ENCODE data around the gene LRRK1.

The LRRK1 gene

DNA sequence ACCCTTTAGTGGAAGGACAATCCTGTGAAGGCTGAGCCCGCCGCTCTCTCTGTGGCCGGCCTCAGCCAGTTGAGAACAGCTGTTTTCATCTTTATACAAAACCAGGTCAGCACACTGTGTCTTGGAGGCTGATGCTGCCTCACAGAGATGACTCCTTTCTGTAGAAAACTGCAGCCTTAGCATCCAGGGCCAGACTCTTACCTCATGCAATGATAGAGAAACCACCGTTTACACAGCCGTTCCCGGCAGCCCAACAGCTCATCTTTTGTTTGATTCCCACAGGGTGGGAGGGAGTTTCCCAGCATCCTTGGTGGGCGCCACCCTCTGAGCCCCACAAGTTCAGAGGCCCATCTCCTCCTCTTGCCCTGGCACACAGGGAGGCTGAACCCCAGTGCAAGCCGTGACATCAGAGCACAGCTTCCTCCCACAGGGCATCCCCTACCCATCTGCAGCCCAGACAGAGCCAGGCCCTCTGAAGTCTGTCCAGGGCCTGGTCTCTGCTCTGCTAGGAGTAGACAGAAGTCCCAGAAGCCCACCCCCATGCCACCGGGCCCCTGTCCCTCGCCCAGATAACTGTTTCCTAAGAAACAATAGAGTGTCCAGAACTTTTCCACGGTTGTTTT is 105.0 kb downstream of the LRRK1 start:
- TF ChIP-seq TEAD4 (IDR thresholded peaks at IDR 0.05) (no peak), CREB1 (IDR thresholded peaks at IDR 0.05; ENCODE audit: low read depth) (no peak), TCF12 (IDR thresholded peaks at IDR 0.05; ENCODE audit: low read depth) (no peak), FOXM1 (IDR thresholded peaks at IDR 0.05; ENCODE audit: borderline replicate concordance, low read depth) (no peak), NFIC (IDR thresholded peaks at IDR 0.05) (no peak), RAD21 (IDR thresholded peaks at IDR 0.05; ENCODE audit: low read depth) (no peak), YY1 (IDR thresholded peaks at IDR 0.05; ENCODE audit: low read depth) (no peak), CEBPB (IDR thresholded peaks at IDR 0.05) (no peak), EGR1 (IDR thresholded peaks at IDR 0.05) (no peak), ZBTB7A (IDR thresholded peaks at IDR 0.05; ENCODE audit: low read depth) (no peak), EP300 (IDR thresholded peaks at IDR 0.05; ENCODE audit: borderline replicate concordance) (no peak), TAF1 (IDR thresholded peaks at IDR 0.05; ENCODE audit: low read depth) (no peak), USF1 (IDR thresholded peaks at IDR 0.05) (no peak)
- TF ChIP-seq, protein P1, sequence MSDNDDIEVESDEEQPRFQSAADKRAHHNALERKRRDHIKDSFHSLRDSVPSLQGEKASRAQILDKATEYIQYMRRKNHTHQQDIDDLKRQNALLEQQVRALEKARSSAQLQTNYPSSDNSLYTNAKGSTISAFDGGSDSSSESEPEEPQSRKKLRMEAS (IDR thresholded peaks at IDR 0.05) = no peak
- TF ChIP-seq, protein P2, sequence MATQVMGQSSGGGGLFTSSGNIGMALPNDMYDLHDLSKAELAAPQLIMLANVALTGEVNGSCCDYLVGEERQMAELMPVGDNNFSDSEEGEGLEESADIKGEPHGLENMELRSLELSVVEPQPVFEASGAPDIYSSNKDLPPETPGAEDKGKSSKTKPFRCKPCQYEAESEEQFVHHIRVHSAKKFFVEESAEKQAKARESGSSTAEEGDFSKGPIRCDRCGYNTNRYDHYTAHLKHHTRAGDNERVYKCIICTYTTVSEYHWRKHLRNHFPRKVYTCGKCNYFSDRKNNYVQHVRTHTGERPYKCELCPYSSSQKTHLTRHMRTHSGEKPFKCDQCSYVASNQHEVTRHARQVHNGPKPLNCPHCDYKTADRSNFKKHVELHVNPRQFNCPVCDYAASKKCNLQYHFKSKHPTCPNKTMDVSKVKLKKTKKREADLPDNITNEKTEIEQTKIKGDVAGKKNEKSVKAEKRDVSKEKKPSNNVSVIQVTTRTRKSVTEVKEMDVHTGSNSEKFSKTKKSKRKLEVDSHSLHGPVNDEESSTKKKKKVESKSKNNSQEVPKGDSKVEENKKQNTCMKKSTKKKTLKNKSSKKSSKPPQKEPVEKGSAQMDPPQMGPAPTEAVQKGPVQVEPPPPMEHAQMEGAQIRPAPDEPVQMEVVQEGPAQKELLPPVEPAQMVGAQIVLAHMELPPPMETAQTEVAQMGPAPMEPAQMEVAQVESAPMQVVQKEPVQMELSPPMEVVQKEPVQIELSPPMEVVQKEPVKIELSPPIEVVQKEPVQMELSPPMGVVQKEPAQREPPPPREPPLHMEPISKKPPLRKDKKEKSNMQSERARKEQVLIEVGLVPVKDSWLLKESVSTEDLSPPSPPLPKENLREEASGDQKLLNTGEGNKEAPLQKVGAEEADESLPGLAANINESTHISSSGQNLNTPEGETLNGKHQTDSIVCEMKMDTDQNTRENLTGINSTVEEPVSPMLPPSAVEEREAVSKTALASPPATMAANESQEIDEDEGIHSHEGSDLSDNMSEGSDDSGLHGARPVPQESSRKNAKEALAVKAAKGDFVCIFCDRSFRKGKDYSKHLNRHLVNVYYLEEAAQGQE (IDR thresholded peaks at IDR 0.05; ENCODE audit: low read depth) = no peak

GRCh38 chr15:101024706-101025500 is 105.7 kb downstream of the LRRK1 start:
- TF ChIP-seq CREB1 (IDR thresholded peaks at IDR 0.05; ENCODE audit: low read depth) (no peak), FOXM1 (IDR thresholded peaks at IDR 0.05; ENCODE audit: borderline replicate concordance, low read depth) (no peak), YY1 (IDR thresholded peaks at IDR 0.05; ENCODE audit: low read depth) (no peak), NFIC (IDR thresholded peaks at IDR 0.05) (no peak)
- TF ChIP-seq, protein P2 (IDR thresholded peaks at IDR 0.05; ENCODE audit: low read depth) = no peak

DNA sequence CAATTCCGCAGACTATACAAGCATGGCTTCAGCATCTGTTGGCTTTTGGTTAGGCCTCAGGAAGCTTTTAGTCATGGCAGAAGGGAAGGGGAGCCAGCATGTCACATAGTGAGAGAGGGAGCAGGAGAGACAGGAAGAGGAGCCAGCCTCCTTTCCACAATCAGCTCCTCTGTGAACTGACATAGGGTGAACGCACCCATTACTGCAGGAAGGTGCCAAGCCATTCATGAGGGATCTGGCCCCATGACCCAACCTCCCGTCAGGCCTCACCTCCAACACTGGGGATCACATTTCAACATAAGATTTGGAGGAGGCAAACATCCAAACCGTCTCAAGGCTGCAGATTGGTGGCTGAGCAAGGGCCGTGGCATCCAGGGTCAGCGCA is 106.3 kb downstream of the LRRK1 start:
- TF ChIP-seq TCF12 (IDR thresholded peaks at IDR 0.05; ENCODE audit: low read depth) = no peak
- TF ChIP-seq FOXM1 (IDR thresholded peaks at IDR 0.05; ENCODE audit: borderline replicate concordance, low read depth) = no peak
- no peak for TF ChIP-seq EP300 (IDR thresholded peaks at IDR 0.05; ENCODE audit: borderline replicate concordance)
- no peak for TF ChIP-seq NFIC (IDR thresholded peaks at IDR 0.05)
- TF ChIP-seq, protein P2 (IDR thresholded peaks at IDR 0.05; ENCODE audit: low read depth) = no peak
- TF ChIP-seq USF1 (IDR thresholded peaks at IDR 0.05) = no peak
- no peak for TF ChIP-seq CREB1 (IDR thresholded peaks at IDR 0.05; ENCODE audit: low read depth)

- no peak for TF ChIP-seq CREB1 (IDR thresholded peaks at IDR 0.05; ENCODE audit: low read depth)
- TF ChIP-seq CEBPB (IDR thresholded peaks at IDR 0.05) = no peak
- TF ChIP-seq, protein P1 (IDR thresholded peaks at IDR 0.05) = no peak
- no peak for TF ChIP-seq EGR1 (IDR thresholded peaks at IDR 0.05)
- TF ChIP-seq TCF12 (IDR thresholded peaks at IDR 0.05; ENCODE audit: low read depth) = no peak
- TF ChIP-seq USF1 (IDR thresholded peaks at IDR 0.05) = no peak
- TF ChIP-seq, protein P2 (IDR thresholded peaks at IDR 0.05; ENCODE audit: low read depth) = no peak
- no peak for TF ChIP-seq TEAD4 (IDR thresholded peaks at IDR 0.05)
- TF ChIP-seq RAD21 (IDR thresholded peaks at IDR 0.05; ENCODE audit: low read depth) = no peak
- TF ChIP-seq NFIC (IDR thresholded peaks at IDR 0.05) = no peak
- no peak for TF ChIP-seq EP300 (IDR thresholded peaks at IDR 0.05; ENCODE audit: borderline replicate concordance)
- no peak for TF ChIP-seq FOXM1 (IDR thresholded peaks at IDR 0.05; ENCODE audit: borderline replicate concordance, low read depth)
- TF ChIP-seq ZBTB7A (IDR thresholded peaks at IDR 0.05; ENCODE audit: low read depth) = no peak
Observed at GRCh38 chr15:101025896-101026631, 106.9 kb downstream of the LRRK1 start.
